Measurements from ENCODE around the gene CRYBA1.

The CRYBA1 gene

DNA sequence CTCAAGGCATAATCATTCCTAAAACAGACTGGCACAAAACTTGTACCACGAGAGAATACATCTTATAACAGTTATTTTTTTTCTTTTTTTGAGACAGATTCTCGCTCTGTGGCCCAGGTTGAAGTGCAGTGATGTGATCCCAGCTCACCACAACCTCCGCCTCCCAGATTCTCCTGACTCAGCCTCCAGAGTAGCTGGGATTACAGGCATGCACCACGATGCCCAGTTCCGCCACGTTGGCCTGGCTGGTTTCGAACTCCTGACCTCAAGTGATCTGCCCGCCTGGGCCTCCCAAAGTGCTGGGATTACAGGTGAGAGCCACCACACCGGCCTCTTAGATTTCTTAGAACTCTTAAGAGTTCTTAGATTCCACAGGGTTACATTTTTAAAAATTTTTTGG lies 43.2 kb downstream of the CRYBA1 start:
- no peak for DNase-seq (ENCODE audit: low read depth)
- Histone ChIP-seq H3K9me3 (ENCODE audit: control insufficient read depth, low read length) (no peaks in the 10 kb centered on the region), H3K27me3 (replicated peaks; ENCODE audit: control insufficient read depth, insufficient read depth, low read length) (no peaks in the 10 kb centered on the region), H3K4me1 (ENCODE audit: control insufficient read depth, insufficient read depth, low read length) (peaks cover 52% of the 10 kb centered on the region), H3K36me3 (ENCODE audit: control insufficient read depth, insufficient read depth, low read length, severe bottlenecking) (peaks cover 53% of the 10 kb centered on the region), H3K4me3 (ENCODE audit: low read length) (peak overlapping the region; percentile 91), H3K9ac (ENCODE audit: low read length) (peak overlapping the region; percentile 100)

DNA sequence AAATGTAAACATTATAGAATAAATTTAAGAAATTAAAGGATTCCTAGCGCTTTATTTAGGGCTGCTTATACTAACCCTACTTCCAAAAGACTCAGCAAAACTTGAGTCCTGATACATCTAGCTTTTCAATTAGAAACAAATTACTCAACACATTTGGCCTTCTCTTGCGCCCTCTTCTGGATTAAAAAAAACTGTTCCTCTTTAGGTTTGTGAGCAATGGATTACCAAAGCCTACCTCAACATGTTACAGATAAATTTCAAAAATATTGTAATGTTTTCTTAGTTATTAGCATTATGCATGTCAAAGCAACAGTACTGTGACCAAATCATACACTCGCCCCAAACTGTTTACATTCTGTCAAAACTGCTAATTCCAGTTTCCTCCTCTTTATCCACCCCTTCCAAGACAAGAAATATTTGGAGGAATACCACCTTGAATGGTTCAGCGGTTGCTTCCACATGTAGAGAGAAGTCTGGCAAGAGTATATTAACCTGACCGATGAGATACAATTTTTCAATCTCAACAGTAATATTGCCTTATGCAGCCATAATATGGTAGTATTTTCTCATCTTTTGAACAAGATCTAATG lies 44.6 kb downstream of the CRYBA1 start:
- peaks cover 40% of the 10 kb centered on the region for H3K36me3 ChIP-seq (ENCODE audit: control insufficient read depth, insufficient read depth, low read length, severe bottlenecking)
- peak; percentile 91 for DNase-seq (ENCODE audit: low read depth)
- H3K4me1 ChIP-seq (ENCODE audit: control insufficient read depth, insufficient read depth, low read length), result peaks cover 50% of the 10 kb centered on the region
- peak overlapping the region; percentile 100 for H3K9ac ChIP-seq (ENCODE audit: low read length)
- peak overlapping the region; percentile 91 for H3K4me3 ChIP-seq (ENCODE audit: low read length)
- H3K9me3 ChIP-seq (ENCODE audit: control insufficient read depth, low read length), result no peaks in the 10 kb centered on the region
- H3K27me3 ChIP-seq (replicated peaks; ENCODE audit: control insufficient read depth, insufficient read depth, low read length), result no peaks in the 10 kb centered on the region

DNA sequence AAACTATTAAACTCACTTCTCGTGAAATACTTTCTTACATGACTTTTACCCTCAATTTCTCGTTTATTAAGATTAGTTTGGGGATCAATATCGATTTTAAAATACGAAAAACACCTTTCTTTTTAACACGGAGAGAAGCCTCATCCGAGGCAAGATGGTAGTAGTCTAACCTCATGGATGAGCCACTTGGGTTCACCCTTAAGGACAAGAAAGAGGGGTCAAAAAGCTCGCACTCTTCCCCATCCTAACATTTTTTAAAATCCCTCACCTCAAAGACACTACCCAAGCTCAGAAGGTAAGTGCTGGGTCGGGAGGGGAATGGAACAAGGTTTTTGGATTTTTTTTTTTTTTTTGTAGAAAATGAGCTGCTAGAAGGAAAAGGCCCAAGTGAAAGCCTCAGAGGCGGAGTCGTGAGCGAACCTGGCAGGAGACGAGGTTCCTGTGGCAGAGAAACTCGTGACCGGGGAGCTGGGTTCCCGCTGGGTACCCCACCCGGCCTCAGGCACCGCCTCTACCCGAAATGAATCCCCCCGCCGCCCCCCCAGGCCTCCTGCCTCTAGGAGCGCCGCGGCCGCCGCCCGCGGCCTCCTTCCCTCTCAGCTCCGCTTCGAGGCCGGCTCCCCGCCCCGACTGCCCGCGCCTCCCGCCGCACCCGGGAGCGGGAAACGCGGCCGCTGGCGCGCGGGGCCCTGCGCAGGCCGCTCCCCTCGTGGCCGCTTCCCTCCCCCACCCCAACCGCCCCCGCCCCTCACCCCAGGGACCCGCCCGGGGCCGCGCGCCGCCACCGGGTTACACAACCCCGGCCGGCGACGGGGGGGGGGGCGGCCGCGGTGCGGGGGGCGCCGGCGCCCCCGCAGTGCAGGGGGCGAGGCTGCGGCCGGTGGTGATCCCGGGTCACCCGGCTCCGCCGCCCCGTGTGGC lies 45.7 kb downstream of the CRYBA1 start:
- Histone ChIP-seq H3K4me1 (ENCODE audit: control insufficient read depth, insufficient read depth, low read length) (peaks cover 39% of the 10 kb centered on the region), H3K9me3 (ENCODE audit: control insufficient read depth, low read length) (no peaks in the 10 kb centered on the region), H3K4me3 (ENCODE audit: low read length) (peak overlapping the region; percentile 91), H3K36me3 (ENCODE audit: control insufficient read depth, insufficient read depth, low read length, severe bottlenecking) (peaks cover 29% of the 10 kb centered on the region), H3K27me3 (replicated peaks; ENCODE audit: control insufficient read depth, insufficient read depth, low read length) (no peaks in the 10 kb centered on the region), H3K9ac (ENCODE audit: low read length) (peak overlapping the region; percentile 100)
- peak; percentile 79 for DNase-seq (ENCODE audit: low read depth)

DNA sequence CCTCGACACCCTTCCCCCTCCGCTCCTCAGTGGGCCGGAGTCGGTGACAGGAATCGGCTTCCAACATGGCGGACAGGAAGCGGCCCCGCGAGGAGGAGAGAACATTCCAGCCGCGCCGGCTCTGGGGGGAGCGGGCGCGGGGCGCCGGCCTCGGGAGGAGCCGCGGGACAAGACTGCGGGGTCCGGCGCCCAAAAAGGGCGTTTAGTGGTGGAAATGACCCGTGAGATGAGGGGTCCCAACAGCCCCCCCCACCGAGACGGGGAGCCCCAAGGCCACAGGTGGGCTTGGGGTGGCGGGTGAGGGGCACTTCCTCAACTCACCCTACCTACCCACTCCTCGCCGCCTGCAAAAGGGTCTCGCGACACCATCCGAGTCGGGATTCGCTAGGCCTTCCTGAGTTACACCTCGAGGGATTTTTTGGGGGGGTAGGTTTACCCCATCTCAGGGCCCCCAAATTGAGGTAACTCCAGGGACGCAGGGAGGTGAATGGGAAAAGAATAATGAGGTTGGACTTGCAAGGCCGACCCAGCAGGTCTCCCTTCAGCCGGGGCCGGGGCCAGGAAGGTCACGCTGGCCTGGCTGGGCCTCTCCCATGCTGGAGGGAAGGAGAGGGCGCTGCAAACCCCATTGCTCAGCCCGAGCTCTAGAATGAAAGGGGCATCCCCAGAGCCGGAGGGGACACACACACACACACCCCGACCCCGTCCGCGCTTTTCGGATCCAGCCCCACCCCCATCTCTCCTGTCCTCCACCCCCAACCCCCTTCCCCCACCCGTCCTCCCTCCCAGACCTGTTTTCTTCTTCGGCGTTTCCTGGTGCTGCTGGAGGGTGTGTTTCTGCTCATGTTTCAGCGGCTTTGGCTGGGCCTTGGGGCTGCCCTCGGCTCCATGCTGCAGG lies 46.6 kb downstream of the CRYBA1 start:
- Histone ChIP-seq H3K27me3 (replicated peaks; ENCODE audit: control insufficient read depth, insufficient read depth, low read length) (no peaks in the 10 kb centered on the region), H3K4me3 (ENCODE audit: low read length) (peak overlapping the region; percentile 91), H3K9ac (ENCODE audit: low read length) (peak overlapping the region; percentile 100), H3K36me3 (ENCODE audit: control insufficient read depth, insufficient read depth, low read length, severe bottlenecking) (peaks cover 22% of the 10 kb centered on the region), H3K9me3 (ENCODE audit: control insufficient read depth, low read length) (no peaks in the 10 kb centered on the region), H3K4me1 (ENCODE audit: control insufficient read depth, insufficient read depth, low read length) (peaks cover 32% of the 10 kb centered on the region)
- peak; percentile 86 for DNase-seq (ENCODE audit: low read depth)

DNA sequence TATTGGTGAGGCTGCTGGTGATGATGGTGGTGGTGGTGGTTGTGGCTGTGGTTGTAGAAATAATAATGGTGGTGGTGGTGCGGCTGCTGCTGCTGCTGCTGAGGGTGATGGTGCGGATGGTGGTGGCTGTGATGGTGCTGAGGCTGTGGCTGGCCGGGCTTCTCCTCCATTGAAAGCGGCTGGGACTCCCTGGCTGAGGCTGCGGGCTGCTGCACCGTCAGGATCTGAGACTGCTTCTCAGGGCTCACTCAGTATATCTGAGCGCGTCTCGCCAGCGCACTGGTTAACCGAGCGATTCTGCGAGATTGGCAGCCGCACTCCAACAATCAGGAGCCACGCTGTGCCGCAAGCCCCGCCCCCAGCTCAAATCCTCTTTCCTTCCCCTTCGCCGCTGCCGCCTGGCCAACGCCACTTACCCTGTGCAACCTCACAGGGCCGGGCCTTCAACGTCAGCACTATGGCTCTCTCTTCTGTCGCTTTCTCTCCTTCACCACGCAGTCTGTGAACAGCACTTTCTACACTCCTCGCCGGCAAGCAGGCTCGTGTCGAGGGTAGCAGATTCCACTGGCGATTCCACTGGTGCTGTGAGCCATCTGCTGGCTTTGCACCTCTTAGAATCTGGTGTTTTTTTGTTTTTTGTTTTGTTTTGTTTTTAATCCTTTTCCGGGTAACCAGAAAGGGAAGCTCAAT lies 47.4 kb downstream of the CRYBA1 start, which contains the start of gene NUFIP2:
TSS of gene NUFIP2 (minus strand) at position 259 of the 690 bp plus-strand sequence. CDS start at position 170, 89 bp downstream.
- peaks cover 14% of the 10 kb centered on the region for H3K36me3 ChIP-seq (ENCODE audit: control insufficient read depth, insufficient read depth, low read length, severe bottlenecking)
- peak; percentile 100 for DNase-seq (ENCODE audit: low read depth)
- peak within 1 kb of the TSS; percentile 100 for H3K9ac ChIP-seq (ENCODE audit: low read length)
- no peaks in the 10 kb centered on the region for H3K27me3 ChIP-seq (replicated peaks; ENCODE audit: control insufficient read depth, insufficient read depth, low read length)
- peak within 1 kb of the TSS; percentile 91 for H3K4me3 ChIP-seq (ENCODE audit: low read length)
- H3K4me1 ChIP-seq (ENCODE audit: control insufficient read depth, insufficient read depth, low read length), result peaks cover 24% of the 10 kb centered on the region
- no peaks in the 10 kb centered on the region for H3K9me3 ChIP-seq (ENCODE audit: control insufficient read depth, low read length)

DNA sequence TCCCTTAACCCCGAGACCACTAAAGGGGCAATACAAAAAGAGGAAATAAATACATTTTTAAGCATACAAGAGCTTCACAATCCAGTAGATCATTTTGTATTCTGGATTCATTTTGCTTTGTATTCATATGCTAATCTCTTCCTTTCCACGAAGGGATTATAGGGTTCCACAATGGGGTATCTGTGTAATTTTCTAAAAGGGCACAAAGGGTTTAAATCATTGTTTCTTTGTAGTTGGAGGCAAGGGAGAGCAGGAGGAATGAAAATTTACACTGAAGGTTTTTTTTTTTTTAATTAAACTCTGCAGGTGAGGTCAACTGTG lies 47.9 kb downstream of the CRYBA1 start:
- Histone ChIP-seq H3K9me3 (ENCODE audit: control insufficient read depth, low read length) (no peaks in the 10 kb centered on the region), H3K4me1 (ENCODE audit: control insufficient read depth, insufficient read depth, low read length) (peaks cover 21% of the 10 kb centered on the region), H3K27me3 (replicated peaks; ENCODE audit: control insufficient read depth, insufficient read depth, low read length) (no peaks in the 10 kb centered on the region), H3K4me3 (ENCODE audit: low read length) (peak overlapping the region; percentile 91), H3K9ac (ENCODE audit: low read length) (peak overlapping the region; percentile 100), H3K36me3 (ENCODE audit: control insufficient read depth, insufficient read depth, low read length, severe bottlenecking) (peaks cover 11% of the 10 kb centered on the region)
- DNase-seq (ENCODE audit: low read depth), result no peak

DNA sequence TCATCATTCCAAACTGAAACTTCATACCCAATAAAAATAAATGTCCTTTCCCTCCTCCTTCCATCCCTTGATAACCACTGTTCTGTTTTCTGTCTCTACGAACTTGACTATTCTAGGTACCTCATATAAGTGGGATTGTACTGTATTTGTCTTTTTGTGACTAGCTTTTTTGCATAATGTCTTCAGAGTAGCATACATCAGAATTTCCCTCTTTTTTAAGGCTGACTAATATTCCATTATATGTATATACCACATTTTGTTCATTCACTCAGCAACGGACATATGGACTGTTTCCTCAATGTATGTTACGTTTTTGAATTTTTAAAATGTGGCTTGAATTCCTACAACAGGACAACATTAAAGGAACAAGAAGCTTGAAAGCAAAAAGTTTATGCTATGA lies 48.8 kb downstream of the CRYBA1 start:
- Histone ChIP-seq H3K4me1 (ENCODE audit: control insufficient read depth, insufficient read depth, low read length) (peaks cover 12% of the 10 kb centered on the region), H3K9ac (ENCODE audit: low read length) (no peak overlapping the region), H3K9me3 (ENCODE audit: control insufficient read depth, low read length) (no peaks in the 10 kb centered on the region), H3K36me3 (ENCODE audit: control insufficient read depth, insufficient read depth, low read length, severe bottlenecking) (peaks cover 2% of the 10 kb centered on the region), H3K4me3 (ENCODE audit: low read length) (no peak overlapping the region), H3K27me3 (replicated peaks; ENCODE audit: control insufficient read depth, insufficient read depth, low read length) (no peaks in the 10 kb centered on the region)
- DNase-seq (ENCODE audit: low read depth), result no peak

DNA sequence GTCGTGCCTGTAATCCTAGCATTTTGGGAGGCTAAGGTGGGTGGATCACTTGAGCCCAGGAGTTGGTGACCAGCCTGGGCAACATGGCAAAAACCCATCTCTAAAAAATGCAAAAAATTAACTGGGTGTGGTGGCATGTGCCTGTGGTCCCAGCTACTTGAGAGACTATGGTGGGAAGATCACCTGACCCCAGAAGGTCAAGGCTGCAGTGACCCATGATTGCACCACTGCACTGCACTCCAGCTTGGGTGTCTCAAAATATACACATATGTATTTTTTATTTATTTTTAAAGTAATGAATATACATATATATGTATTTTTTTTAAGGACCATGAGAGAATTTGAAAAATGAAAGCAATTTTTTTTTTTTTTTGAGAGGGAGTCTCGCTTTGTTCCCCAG lies 52.4 kb downstream of the CRYBA1 start:
- Histone ChIP-seq H3K36me3 (ENCODE audit: control insufficient read depth, insufficient read depth, low read length, severe bottlenecking) (no peaks in the 10 kb centered on the region), H3K9me3 (ENCODE audit: control insufficient read depth, low read length) (no peaks in the 10 kb centered on the region), H3K9ac (ENCODE audit: low read length) (no peak overlapping the region), H3K4me1 (ENCODE audit: control insufficient read depth, insufficient read depth, low read length) (no peaks in the 10 kb centered on the region), H3K27me3 (replicated peaks; ENCODE audit: control insufficient read depth, insufficient read depth, low read length) (no peaks in the 10 kb centered on the region), H3K4me3 (ENCODE audit: low read length) (no peak overlapping the region)
- DNase-seq (ENCODE audit: low read depth), result no peak

DNA sequence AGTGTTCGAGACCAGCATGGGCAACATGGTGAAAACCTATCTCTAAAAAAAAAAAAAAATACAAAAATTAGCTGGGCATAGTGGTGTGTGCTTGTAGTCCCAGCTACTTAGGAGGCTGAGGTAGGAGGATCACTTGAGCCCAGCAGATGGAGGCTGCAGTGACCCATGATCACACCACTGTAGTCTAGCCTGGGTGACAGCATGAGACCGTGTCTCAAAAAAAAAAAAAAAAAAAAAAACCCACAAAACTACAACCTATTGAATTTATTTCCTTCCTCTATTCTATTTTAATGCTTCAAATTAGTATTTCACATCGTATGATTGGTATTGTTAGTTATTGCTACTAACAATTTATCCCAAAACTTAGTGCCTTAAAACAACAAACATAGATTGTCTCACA lies 56.7 kb downstream of the CRYBA1 start:
- H3K36me3 ChIP-seq (ENCODE audit: control insufficient read depth, insufficient read depth, low read length, severe bottlenecking), result no peaks in the 10 kb centered on the region
- no peak overlapping the region for H3K9ac ChIP-seq (ENCODE audit: low read length)
- H3K9me3 ChIP-seq (ENCODE audit: control insufficient read depth, low read length), result no peaks in the 10 kb centered on the region
- H3K4me1 ChIP-seq (ENCODE audit: control insufficient read depth, insufficient read depth, low read length), result no peaks in the 10 kb centered on the region
- no peak overlapping the region for H3K4me3 ChIP-seq (ENCODE audit: low read length)
- H3K27me3 ChIP-seq (replicated peaks; ENCODE audit: control insufficient read depth, insufficient read depth, low read length), result no peaks in the 10 kb centered on the region
- no peak for DNase-seq (ENCODE audit: low read depth)
